SK-N-SH (cell line): ENCODE data around the gene MRPL36. TPM values are rescaled to one million over a fixed set of nuclear protein-coding genes. Genes with fewer than 3 reads are reported as not detected.
A peak's percentile ranks its signal among the peaks of the same experiment; 100 is the strongest.

Experiments used
- CTCF ChIA-PET: fragments of 300-600, 350-600 bp; formaldehyde crosslinking; extraction: SDS; loops from one replicate; lab custom pipeline; 2021; lab: Yijun Ruan, JAX
- POLR2A ChIA-PET: fragments of 350-600 bp; sonication (Branson Sonifier 250); formaldehyde crosslinking; extraction: SDS; loops from one replicate; lab custom pipeline; 2020; ENCODE audit warnings: antibody characterized with exemption, inconsistent platforms; lab: Yijun Ruan, JAX
- DNase-seq: peaks from one replicate; pipeline ENCODE4 v3.0.0; 2012
- H2AFZ ChIP-seq: fragments of 200-600 bp; sonication (generic); 2 replicates; pipeline ENCODE4 v1.8.1; 2016; ENCODE audit warnings: antibody characterized with exemption, mild to moderate bottlenecking, low read depth
- H3F3A ChIP-seq: fragments of 200-600 bp; sonication (generic); replicated peaks from 2 replicates; pipeline ENCODE3; 2016; ENCODE audit warnings: antibody characterized with exemption, mild to moderate bottlenecking; ENCODE audit not compliant: insufficient read depth
- H3K27ac ChIP-seq, 2 experiments: fragments of 200-500 bp in 1 of 2; fragments of 200-600 bp in 1 of 2; sonication (Bioruptor generic) in 1 of 2; sonication (generic), shearing (Covaris generic) in 1 of 2; 2 replicates each; pipeline versions ENCODE4 v1.5.1 to v1.6.1; 2014 to 2016; ENCODE audit warnings: low read depth in 2 of 2, inconsistent platforms in 1 of 2, low read length in 1 of 2, mild to moderate bottlenecking in 1 of 2, mixed read lengths in 1 of 2
- H3K27me3 ChIP-seq: fragments of 200-600 bp; sonication (generic), shearing (Covaris generic); 2 replicates; pipeline ENCODE4 v1.6.1; 2016; ENCODE audit warnings: mixed run types; ENCODE audit not compliant: insufficient read depth
- H3K36me3 ChIP-seq, 2 experiments: fragments of 200-500 bp in 1 of 2; fragments of 200-600 bp in 1 of 2; sonication (Bioruptor generic) in 1 of 2; sonication (generic) in 1 of 2; replicated peaks in 1 of 2; 2 replicates each; pipeline versions ENCODE3 to v1.5.1; 2014 to 2016; ENCODE audit warnings: low read length in 1 of 2, mild to moderate bottlenecking in 1 of 2; ENCODE audit not compliant: insufficient read depth in 2 of 2, control insufficient read depth in 1 of 2
- H3K4me1 ChIP-seq, 2 experiments: fragments of 200-500 bp in 1 of 2; fragments of 200-600 bp in 1 of 2; sonication (Bioruptor generic) in 1 of 2; sonication (generic), shearing (Covaris generic) in 1 of 2; 2 replicates each; pipeline versions ENCODE4 v1.5.1 to v1.6.1; 2014 to 2016; ENCODE audit warnings: low read depth in 1 of 2, low read length in 1 of 2, mixed run types in 1 of 2; ENCODE audit not compliant: insufficient read depth in 2 of 2, control insufficient read depth in 1 of 2
- H3K4me2 ChIP-seq: fragments of 200-600 bp; sonication (generic), shearing (Covaris generic); 2 replicates; pipeline ENCODE4 v1.6.1; 2017; ENCODE audit warnings: mixed run types
- H3K4me3 ChIP-seq, 2 experiments: fragments of 200-500 bp in 1 of 2; fragments of 200-600 bp in 1 of 2; sonication (Bioruptor generic) in 1 of 2; sonication (generic), shearing (Covaris generic) in 1 of 2; 2 replicates each; pipeline versions ENCODE4 v1.5.1 to v1.8.1; 2014 to 2016; ENCODE audit warnings: low read depth in 2 of 2, inconsistent platforms in 1 of 2, low read length in 1 of 2, mild to moderate bottlenecking in 1 of 2, mixed read lengths in 1 of 2, moderate library complexity in 1 of 2
- H3K79me2 ChIP-seq: fragments of 200-600 bp; sonication (generic); 2 replicates; pipeline ENCODE4 v1.8.1; 2017; ENCODE audit warnings: mild to moderate bottlenecking; ENCODE audit not compliant: insufficient read depth
- H3K9ac ChIP-seq: fragments of 200-600 bp; sonication (generic); 2 replicates; pipeline ENCODE4 v1.6.1; 2017; ENCODE audit warnings: mixed run types
- H3K9me2 ChIP-seq: fragments of 200-600 bp; sonication (generic); 2 replicates; pipeline ENCODE4 v1.6.1; 2017; ENCODE audit warnings: mixed run types
- H3K9me3 ChIP-seq: fragments of 200-600 bp; sonication (generic); 2 replicates; pipeline ENCODE4 v1.6.1; 2017; ENCODE audit warnings: mixed run types, mild to moderate bottlenecking, moderate library complexity
- H4K20me1 ChIP-seq: fragments of 200-600 bp; sonication (generic); 2 replicates; pipeline ENCODE4 v1.6.1; 2017; ENCODE audit warnings: mild to moderate bottlenecking, mixed run types; ENCODE audit not compliant: insufficient read depth
- FOXJ3 ChIP-seq: sonication (generic); formaldehyde crosslinking; IDR thresholded peaks from 2 replicates; pipeline ENCODE4 v1.5.1; 2020; ENCODE audit warnings: mild to moderate bottlenecking, missing genetic modification reagents
- JUND ChIP-seq: IDR thresholded peaks from 2 replicates; pipeline ENCODE4 v1.4.0; 2012
- NFIC ChIP-seq: IDR thresholded peaks from 2 replicates; pipeline ENCODE4 v1.4.0; 2012; ENCODE audit warnings: borderline replicate concordance
- POLR2AphosphoS5 ChIP-seq: IDR thresholded peaks from 2 replicates; pipeline ENCODE4 v1.6.1; 2012; ENCODE audit warnings: low read depth, low read length
- RAD21 ChIP-seq: IDR thresholded peaks from 2 replicates; pipeline ENCODE4 v1.6.1; 2012; ENCODE audit warnings: mild to moderate bottlenecking, low read length
- RXRA ChIP-seq: IDR thresholded peaks from 2 replicates; pipeline ENCODE4 v1.4.0; 2012; ENCODE audit warnings: low read depth, mild to moderate bottlenecking, borderline replicate concordance
- TCF12 ChIP-seq: IDR thresholded peaks from 2 replicates; pipeline ENCODE4 v1.4.0; 2012
- TEAD4 ChIP-seq: IDR thresholded peaks from 2 replicates; pipeline ENCODE4 v1.4.0; 2012; ENCODE audit warnings: mild to moderate bottlenecking, borderline replicate concordance; ENCODE audit not compliant: insufficient read depth
- YY1 ChIP-seq: IDR thresholded peaks from 2 replicates; pipeline ENCODE4 v1.4.0; 2012; ENCODE audit warnings: low read depth, mild to moderate bottlenecking
- ZBTB33 ChIP-seq: IDR thresholded peaks from 2 replicates; pipeline ENCODE4 v1.4.0; 2012; ENCODE audit warnings: low read depth, borderline replicate concordance
- WGBS: methylation state at CpG from one replicate; pipeline ENCODE4 v1.1.6; 2017; ENCODE audit warnings: low lambda C conversion rate; 5-methylcytosine and 5-hydroxymethylcytosine counted together
- polyA plus RNA-seq, 3 experiments: library from polyadenylated mRNA; depleted of rRNA; stranded (reverse); fragments of >200 nt; gene quantifications; 2 replicates each; pipeline ENCODE4 v1.2.3, GENCODE V29; 2012
- TF ChIP-seq, protein P1 (sequence below): fragments of 200-600 bp; sonication (generic); IDR thresholded peaks from 2 replicates; pipeline ENCODE4 v1.6.1; 2017; ENCODE audit warnings: antibody characterized with exemption, mild to moderate bottlenecking, moderate library complexity

The MRPL36 gene
- polyA plus RNA-seq, 1 of the 3 experiments (the other 2 are of a cell fraction), result 78.4 TPM

DNA sequence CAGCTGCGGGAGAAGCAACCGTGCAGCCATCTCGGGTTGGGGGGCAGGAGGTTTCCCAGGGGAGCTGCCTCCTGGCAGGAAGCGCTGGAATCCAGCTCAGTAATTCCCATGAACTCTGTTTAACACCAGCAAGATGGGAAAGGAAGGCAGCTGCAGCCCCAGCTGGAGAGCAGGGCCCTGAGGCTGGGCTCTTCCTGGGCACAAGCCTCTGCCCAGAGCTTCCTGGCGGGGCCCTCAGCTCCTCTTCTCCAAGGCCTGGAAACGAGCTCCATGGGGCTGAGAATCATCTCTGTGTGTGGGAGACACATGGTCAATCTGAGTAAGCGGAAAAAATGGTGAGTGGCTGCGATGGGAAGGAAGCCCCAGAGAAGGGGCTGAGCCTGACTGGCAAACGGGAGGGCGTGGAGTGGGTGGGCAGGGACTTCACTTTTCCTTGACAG is 6.3 kb downstream of the MRPL36 start (continued):
- TF ChIP-seq ZBTB33, result no peak

- no peaks in the 10 kb centered on the region for H3K9me2 ChIP-seq
- no peak overlapping the region for H3K4me3 ChIP-seq
- DNase-seq, result no peak
- no peaks in the 10 kb centered on the region for H4K20me1 ChIP-seq
- H3K79me2 ChIP-seq, result no peaks in the 10 kb centered on the region; the same call in 1 of the 2 replicates
- no peaks in the 10 kb centered on the region for H3K9me3 ChIP-seq
- H3K4me1 ChIP-seq, result peaks cover 5% of the 10 kb centered on the region in 2 experiments; a peak in 2 of 4 replicates
- H3K36me3 ChIP-seq, result peaks cover 8 to 17% of the 10 kb centered on the region in 2 experiments
- H3K27ac ChIP-seq, result no peak overlapping the region
- H3K4me2 ChIP-seq, result no peak overlapping the region
- ChIA-PET POLR2A (no interaction called here), CTCF (no interaction called here)
- H3F3A ChIP-seq, result peaks cover 18% of the 10 kb centered on the region
- no peak overlapping the region for H2AFZ ChIP-seq
- H3K27me3 ChIP-seq, result no peaks in the 10 kb centered on the region
- WGBS, result 79% methylated on average over 8 of the region's 8 CpGs
- no peak overlapping the region for H3K9ac ChIP-seq
- 0 out of 2 replicates have a peak, but pooled peaks have one; percentile 17 for TF ChIP-seq NFIC
- TF ChIP-seq POLR2AphosphoS5, result no peak
- no peak for TF ChIP-seq FOXJ3 (CRISPR knock-in tag)
Observed at GRCh38 chr5:1792842-1793266, 6.8 kb downstream of the MRPL36 start.

GRCh38 chr5:1791176-1791575 is 8.5 kb downstream of the MRPL36 start:
- H3K27me3 ChIP-seq, result no peaks in the 10 kb centered on the region
- WGBS, result 64% methylated on average over 3 of the region's 3 CpGs
- no peak overlapping the region for H3K4me3 ChIP-seq
- no peak overlapping the region for H3K4me2 ChIP-seq
- H3K4me1 ChIP-seq, result peaks cover 0 to 5% of the 10 kb centered on the region in 2 experiments; a peak in 1 of 4 replicates
- no peaks in the 10 kb centered on the region for H4K20me1 ChIP-seq
- no peak for DNase-seq
- ChIA-PET CTCF (no interaction called here), POLR2A (no interaction called here)
- no peaks in the 10 kb centered on the region for H3K9me3 ChIP-seq
- no peak for TF ChIP-seq YY1
- TF ChIP-seq RXRA, result no peak
- TF ChIP-seq NFIC, result no peak
- no peak for TF ChIP-seq TCF12
- no peak for TF ChIP-seq TEAD4
- TF ChIP-seq JUND, result no peak
- TF ChIP-seq, protein P1, sequence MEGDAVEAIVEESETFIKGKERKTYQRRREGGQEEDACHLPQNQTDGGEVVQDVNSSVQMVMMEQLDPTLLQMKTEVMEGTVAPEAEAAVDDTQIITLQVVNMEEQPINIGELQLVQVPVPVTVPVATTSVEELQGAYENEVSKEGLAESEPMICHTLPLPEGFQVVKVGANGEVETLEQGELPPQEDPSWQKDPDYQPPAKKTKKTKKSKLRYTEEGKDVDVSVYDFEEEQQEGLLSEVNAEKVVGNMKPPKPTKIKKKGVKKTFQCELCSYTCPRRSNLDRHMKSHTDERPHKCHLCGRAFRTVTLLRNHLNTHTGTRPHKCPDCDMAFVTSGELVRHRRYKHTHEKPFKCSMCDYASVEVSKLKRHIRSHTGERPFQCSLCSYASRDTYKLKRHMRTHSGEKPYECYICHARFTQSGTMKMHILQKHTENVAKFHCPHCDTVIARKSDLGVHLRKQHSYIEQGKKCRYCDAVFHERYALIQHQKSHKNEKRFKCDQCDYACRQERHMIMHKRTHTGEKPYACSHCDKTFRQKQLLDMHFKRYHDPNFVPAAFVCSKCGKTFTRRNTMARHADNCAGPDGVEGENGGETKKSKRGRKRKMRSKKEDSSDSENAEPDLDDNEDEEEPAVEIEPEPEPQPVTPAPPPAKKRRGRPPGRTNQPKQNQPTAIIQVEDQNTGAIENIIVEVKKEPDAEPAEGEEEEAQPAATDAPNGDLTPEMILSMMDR, result no peak
- no peak for TF ChIP-seq RAD21
- no peak overlapping the region for H3K27ac ChIP-seq
- no peak overlapping the region for H2AFZ ChIP-seq
- H3K79me2 ChIP-seq, result no peaks in the 10 kb centered on the region
- no peak overlapping the region for H3K9ac ChIP-seq
- H3K36me3 ChIP-seq, result peaks cover 0 to 1% of the 10 kb centered on the region in 2 experiments
- H3K9me2 ChIP-seq, result no peaks in the 10 kb centered on the region
- peaks cover 18% of the 10 kb centered on the region for H3F3A ChIP-seq
